Measurements from ENCODE around the gene TMEM190.

GRCh38 chr19:55370305-55370988 lies 6.2 kb upstream of the TMEM190 start, which contains the start of gene IL11:
- TF ChIP-seq CTCF (IDR thresholded peaks at IDR 0.05) = no peak
- no peak for TF ChIP-seq EP300 (IDR thresholded peaks at IDR 0.05)
